ENCODE results near the gene POLDIP2. TPM values are rescaled to one million over a fixed set of nuclear protein-coding genes. Genes with fewer than 3 reads are reported as not detected.
A peak's percentile ranks its signal among the peaks of the same experiment; 100 is the strongest.

POLDIP2 gene
- total and polyA plus RNA-seq, 10 donors, result 27.8 to 62.6 (median 47.6) TPM

DNA sequence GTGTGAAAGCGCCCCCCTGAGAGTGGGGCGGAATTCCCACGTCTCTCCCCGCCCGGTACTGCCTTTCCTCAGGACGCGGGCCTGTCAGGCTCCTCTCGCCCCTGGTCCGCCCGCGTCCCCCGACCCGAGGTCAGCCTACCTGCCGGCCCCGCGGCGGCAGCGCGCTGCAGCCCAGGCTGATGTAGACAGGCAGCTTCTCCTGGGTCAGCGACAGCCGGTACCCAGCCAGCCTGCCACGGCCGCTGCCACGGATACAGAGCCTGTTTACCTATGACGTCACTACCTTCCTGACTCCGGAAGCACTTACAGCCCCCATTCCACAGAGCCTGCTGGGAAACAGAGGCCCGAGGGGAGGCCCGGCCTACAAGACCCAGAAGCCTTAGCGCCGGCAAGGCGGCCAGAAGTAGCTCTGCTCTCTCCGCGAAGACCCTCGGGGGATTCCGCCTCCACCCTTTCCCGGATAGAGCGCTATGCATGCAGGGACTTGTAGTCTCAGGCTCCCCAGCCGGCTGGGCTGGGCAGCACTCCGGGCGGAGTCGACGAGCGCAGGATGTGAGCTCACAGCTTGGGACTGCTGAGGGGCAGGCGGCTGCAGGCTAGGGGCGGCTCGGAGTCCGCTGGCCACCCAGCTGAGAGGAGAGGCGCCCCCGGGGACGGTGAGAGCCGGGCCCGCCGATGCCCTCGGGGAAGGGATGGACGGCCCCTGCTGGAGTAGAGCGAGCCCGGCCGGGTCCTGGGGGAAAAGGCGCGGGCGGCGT, 21.9 kb downstream of the POLDIP2 start, which contains the start of the genes IFT20 and TNFAIP1:
Gene IFT20 (minus strand): TSS at position 272 of the 758 bp plus-strand sequence. CDS start 3,487 bp downstream, outside the sequence.
Gene TNFAIP1 (plus strand): TSS at position 561 of the 758 bp plus-strand sequence. CDS start 3,761 bp downstream, outside the sequence.
- TF ChIP-seq, protein P1, sequence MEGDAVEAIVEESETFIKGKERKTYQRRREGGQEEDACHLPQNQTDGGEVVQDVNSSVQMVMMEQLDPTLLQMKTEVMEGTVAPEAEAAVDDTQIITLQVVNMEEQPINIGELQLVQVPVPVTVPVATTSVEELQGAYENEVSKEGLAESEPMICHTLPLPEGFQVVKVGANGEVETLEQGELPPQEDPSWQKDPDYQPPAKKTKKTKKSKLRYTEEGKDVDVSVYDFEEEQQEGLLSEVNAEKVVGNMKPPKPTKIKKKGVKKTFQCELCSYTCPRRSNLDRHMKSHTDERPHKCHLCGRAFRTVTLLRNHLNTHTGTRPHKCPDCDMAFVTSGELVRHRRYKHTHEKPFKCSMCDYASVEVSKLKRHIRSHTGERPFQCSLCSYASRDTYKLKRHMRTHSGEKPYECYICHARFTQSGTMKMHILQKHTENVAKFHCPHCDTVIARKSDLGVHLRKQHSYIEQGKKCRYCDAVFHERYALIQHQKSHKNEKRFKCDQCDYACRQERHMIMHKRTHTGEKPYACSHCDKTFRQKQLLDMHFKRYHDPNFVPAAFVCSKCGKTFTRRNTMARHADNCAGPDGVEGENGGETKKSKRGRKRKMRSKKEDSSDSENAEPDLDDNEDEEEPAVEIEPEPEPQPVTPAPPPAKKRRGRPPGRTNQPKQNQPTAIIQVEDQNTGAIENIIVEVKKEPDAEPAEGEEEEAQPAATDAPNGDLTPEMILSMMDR (IDR thresholded peaks at IDR 0.05 in 8 of 11, conservative IDR thresholded peaks at IDR 0.05 in 3 of 11), result peak in 4 of 11 experiments; percentile 12 to 23 (median 20)
- TF ChIP-seq POLR2A (IDR thresholded peaks at IDR 0.05), result peak; percentile 36 to 97 (median 91)
- peak; percentile 99 for TF ChIP-seq POLR2AphosphoS5 (IDR thresholded peaks at IDR 0.05)
- intact Hi-C loops (cut with DNase I; ENCODE audit: low total_unique reads), result no loop called here
- H3K27ac ChIP-seq, result peak within 1 kb of the TSS; percentile 89 to 98 (median 96)
- peak within 1 kb of the TSS; percentile 72 to 98 (median 85) for H3K4me3 ChIP-seq
- peaks cover 4 to 39% (median 25%) of the 10 kb centered on the region in 6 donors for H3K36me3 ChIP-seq
- DNase-seq, result peak; percentile 100
- H3K4me1 ChIP-seq, result peaks cover 20 to 81% (median 63%) of the 10 kb centered on the region in 6 donors
- 0 to 2% (median 0%) methylated on average over 31 to 62 of the region's 62 CpGs for WGBS, 5 donors
- no peaks in the 10 kb centered on the region for H3K27me3 ChIP-seq (replicated peaks in 1 of 7)
- no peaks in the 10 kb centered on the region for H3K9me3 ChIP-seq

DNA sequence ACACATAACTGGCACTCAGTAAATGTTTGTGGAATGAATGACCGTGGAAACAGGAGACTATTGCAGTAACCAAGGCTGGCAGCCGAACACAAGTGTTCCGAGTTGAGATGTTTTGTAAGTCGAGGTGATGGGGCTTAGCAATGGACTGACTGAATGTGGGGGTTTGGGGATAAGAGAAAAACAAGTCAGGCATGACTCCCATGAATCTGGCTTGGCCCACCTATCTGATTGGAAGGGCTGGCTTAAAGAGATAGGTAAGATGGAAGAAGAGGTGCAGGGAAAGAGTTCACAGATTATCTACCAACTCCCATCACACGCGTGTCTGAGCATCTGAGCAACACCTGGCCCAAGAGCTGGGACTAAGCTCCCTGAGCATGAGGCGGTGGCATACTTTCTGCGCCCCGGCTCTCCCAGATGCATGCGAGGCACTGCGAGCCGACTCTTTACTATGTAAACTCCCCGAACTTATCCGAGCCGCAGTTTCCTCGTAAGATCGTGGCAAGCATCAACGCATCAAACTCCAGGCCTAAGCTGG, 22.6 kb downstream of the POLDIP2 start:
- TF ChIP-seq POLR2A (IDR thresholded peaks at IDR 0.05) (no peak), POLR2AphosphoS5 (IDR thresholded peaks at IDR 0.05) (no peak)
- TF ChIP-seq, protein P1 (IDR thresholded peaks at IDR 0.05 in 8 of 11, conservative IDR thresholded peaks at IDR 0.05 in 3 of 11), result no peak
- 12 to 15% (median 12%) methylated on average over 17 to 18 of the region's 18 CpGs for WGBS, 5 donors

DNA sequence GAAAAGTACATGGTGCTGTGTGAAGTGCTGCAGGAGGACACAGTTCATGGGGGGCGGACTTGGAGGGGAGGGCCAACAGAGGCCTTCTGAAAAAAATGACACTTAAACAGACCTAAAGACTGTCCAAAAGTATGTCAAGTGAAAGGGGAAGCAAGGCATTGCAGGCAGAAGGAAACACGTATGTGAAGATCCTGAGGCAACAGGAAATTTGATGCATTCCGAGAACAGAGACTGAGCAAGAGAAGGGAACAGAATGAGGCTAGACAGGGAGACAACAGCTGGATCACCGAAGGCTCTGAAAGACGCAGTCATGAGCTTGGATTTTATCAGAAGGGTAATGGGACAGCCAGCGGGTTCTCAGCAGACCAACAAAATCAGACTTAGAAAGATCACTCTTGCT, 23.2 kb downstream of the POLDIP2 start:
- Histone ChIP-seq H3K36me3 (peaks cover 4 to 39% (median 29%) of the 10 kb centered on the region in 6 donors), H3K27ac (peak overlapping the region in 7 of 8 donors; percentile 94 to 98 (median 96)), H3K27me3 (replicated peaks in 1 of 7) (no peaks in the 10 kb centered on the region), H3K4me3 (peak overlapping the region in 6 of 8 donors; percentile 72 to 98 (median 88)), H3K4me1 (peaks cover 20 to 69% (median 51%) of the 10 kb centered on the region in 6 donors), H3K9me3 (no peaks in the 10 kb centered on the region)
- WGBS, 5 donors, result 40 to 64% (median 47%) methylated on average over 6 of the region's 6 CpGs
- TF ChIP-seq POLR2AphosphoS5 (IDR thresholded peaks at IDR 0.05) (peak in 1 of 3 donors; percentile 59), POLR2A (IDR thresholded peaks at IDR 0.05) (no peak)
- TF ChIP-seq, protein P1 (IDR thresholded peaks at IDR 0.05 in 8 of 11, conservative IDR thresholded peaks at IDR 0.05 in 3 of 11), result no peak
- intact Hi-C loops (cut with DNase I; ENCODE audit: low total_unique reads), result no loop called here
- no peak for DNase-seq

More for the DNA sequence above, 22.6 kb downstream of the POLDIP2 start:
- Histone ChIP-seq H3K4me3 (peak overlapping the region; percentile 72 to 98 (median 84)), H3K9me3 (no peaks in the 10 kb centered on the region), H3K27ac (peak overlapping the region; percentile 45 to 98 (median 96)), H3K36me3 (peaks cover 4 to 39% (median 27%) of the 10 kb centered on the region in 6 donors), H3K27me3 (replicated peaks in 1 of 7) (no peaks in the 10 kb centered on the region), H3K4me1 (peaks cover 20 to 75% (median 56%) of the 10 kb centered on the region in 6 donors)
- DNase-seq, result no peak
- intact Hi-C loops (cut with DNase I; ENCODE audit: low total_unique reads), result no loop called here

Measured in spleen (tissue), 11 donors.